Choroid plexus epithelial cell (primary cell): ENCODE measurements around the gene SPATA25.

Experiments
- DNase-seq: peaks from one replicate; pipeline ENCODE4 v3.0.0-alpha.2; 2010; ENCODE audit warnings: low read depth
- H3K4me3 ChIP-seq: 2 replicates; pipeline ENCODE4 v1.5.1; 2011; ENCODE audit warnings: low read depth, mild to moderate bottlenecking, control low read depth, low read length, moderate library complexity
- TF ChIP-seq, protein P1 (sequence below): conservative IDR thresholded peaks from 2 replicates; pipeline ENCODE4 v1.5.1; 2011; ENCODE audit warnings: low read depth, mild to moderate bottlenecking, control low read depth, inconsistent platforms, low read length, moderate library complexity

SPATA25 gene

DNA sequence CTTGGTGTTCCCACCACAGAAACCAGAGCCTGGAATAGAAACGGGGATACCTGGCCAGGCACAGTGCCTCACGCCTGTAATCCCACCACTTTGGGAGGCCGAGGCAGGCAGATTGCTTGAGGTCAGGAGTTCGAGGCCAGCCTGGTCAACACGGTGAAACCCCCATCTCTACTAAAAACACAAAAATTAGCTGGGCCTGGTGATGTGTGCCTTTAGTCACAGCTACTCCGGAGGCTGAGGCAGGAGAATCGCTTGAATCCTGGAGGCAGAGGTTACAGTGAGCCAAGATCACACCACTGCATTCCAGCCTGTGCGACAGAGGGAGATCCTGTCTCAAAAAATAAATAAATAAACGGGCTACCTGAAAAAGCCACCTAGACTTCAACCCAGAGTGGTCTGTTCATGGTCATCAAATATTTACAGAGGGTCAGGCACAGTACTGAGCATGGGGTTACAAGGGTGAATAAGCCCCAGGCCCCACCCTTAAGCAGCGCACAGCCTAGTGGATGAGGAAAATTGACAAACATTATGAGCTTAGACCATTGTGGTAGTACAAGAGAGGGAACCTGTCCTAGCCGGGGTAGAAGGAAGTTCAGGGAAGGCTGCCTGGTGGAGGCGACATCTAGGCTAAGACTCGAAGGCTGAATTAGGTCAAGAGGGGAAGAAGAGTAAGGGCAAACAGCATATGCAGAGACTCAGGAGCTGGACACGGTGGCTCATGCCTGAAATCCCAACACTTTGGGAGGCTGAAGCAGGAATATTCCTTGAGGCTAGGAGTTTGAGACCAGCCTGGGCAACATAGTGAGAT is 39.9 kb upstream of the SPATA25 start:
- DNase-seq: no peak
- no peak overlapping the region for H3K4me3 ChIP-seq
- TF ChIP-seq, protein P1, sequence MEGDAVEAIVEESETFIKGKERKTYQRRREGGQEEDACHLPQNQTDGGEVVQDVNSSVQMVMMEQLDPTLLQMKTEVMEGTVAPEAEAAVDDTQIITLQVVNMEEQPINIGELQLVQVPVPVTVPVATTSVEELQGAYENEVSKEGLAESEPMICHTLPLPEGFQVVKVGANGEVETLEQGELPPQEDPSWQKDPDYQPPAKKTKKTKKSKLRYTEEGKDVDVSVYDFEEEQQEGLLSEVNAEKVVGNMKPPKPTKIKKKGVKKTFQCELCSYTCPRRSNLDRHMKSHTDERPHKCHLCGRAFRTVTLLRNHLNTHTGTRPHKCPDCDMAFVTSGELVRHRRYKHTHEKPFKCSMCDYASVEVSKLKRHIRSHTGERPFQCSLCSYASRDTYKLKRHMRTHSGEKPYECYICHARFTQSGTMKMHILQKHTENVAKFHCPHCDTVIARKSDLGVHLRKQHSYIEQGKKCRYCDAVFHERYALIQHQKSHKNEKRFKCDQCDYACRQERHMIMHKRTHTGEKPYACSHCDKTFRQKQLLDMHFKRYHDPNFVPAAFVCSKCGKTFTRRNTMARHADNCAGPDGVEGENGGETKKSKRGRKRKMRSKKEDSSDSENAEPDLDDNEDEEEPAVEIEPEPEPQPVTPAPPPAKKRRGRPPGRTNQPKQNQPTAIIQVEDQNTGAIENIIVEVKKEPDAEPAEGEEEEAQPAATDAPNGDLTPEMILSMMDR: no peak

DNA sequence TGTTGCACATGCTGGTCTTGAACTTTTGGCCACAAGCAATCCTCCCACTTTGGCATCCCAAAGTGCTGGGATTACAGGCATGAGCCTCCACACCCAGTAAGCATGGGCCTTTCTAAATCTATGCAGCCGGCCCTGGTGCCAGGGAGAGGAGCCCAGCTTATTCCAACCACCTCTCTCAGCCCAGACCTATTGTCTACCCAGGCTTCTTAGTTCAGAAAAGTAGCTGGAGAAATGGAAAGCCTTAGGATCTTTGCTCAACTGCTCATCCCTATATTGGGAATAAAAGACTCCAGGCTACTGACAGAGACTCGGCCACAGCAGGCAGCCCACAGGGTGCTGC is 39.3 kb upstream of the SPATA25 start:
- DNase-seq: no peak
- no peak overlapping the region for H3K4me3 ChIP-seq
- TF ChIP-seq, protein P1: no peak

DNA sequence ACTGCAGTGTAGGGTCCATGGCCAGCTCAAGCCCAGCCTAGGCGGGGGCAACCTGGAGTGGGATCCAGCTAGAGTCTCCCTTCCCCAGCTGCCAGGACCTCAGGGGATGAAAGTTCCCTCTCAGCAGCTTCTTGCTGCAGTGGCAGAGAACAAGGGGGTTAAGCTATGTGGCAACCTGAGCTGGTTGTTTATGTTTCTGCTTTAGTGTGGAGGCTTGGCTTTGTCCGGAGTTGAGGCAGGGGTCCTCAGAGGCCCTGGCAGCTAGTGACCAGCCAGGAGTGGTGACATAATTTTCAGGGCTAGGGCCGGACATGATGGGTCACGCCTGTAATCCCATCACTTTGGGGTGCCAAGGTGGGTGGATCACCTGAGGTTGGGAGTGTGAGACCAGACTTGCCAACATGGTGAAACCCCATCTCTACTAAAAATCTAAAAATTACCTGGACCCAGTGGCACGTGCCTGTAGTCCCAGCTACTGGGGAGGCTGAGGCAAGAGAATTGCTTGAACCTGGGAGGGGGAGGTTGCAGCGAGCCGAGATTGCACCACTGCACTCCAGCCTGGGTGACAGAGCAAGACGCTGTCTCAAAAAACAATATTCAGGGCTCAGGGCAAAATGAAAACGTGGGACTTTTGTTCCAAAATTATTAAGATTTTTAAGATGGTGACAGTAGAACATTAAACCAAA is 38.5 kb upstream of the SPATA25 start:
- no peak overlapping the region for H3K4me3 ChIP-seq
- TF ChIP-seq, protein P1: no peak
- DNase-seq: no peak

DNA sequence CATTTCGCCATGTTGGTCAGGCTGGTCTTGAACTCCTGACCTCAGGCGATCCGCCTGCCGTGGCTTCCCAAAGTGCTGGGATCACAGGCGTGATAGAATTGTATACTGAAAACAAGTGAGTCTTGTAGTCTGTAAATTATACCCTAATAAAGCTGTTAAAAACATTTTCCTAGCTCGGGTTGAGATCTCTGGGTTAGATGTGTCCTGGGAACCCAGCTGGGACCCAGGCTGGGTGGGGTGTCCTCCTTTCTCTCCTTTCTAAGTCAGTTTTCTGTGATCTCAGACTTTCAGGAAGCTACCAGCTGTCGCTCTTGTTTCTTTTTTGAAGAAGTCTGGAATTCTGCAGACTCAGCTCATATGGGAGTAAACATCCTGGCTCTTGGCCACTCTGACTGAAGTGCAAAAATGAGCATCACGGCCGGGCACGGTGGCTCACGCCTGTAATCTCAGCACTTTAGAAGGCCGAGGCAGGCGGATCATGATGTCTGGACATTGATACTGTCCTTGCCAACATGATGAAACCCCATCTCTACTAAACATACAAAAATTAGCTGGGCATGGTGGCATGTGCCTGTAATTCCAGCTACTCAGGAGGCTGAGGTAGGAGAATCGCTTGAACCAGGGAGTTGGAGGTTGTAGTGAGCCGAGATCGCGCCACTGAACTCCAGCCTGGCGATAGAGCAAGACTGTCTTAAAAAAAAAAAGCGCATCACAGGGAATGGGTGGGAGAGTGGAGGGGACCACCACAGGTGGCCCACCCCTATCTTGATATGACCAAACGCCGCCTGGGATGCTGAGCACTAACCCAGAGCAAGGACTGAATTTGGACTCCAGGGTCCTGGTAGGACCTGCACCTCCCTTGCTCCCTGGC is 37.2 kb upstream of the SPATA25 start:
- peak; percentile 82 for DNase-seq
- TF ChIP-seq, protein P1: no peak
- H3K4me3 ChIP-seq: peak overlapping the region; percentile 13

DNA sequence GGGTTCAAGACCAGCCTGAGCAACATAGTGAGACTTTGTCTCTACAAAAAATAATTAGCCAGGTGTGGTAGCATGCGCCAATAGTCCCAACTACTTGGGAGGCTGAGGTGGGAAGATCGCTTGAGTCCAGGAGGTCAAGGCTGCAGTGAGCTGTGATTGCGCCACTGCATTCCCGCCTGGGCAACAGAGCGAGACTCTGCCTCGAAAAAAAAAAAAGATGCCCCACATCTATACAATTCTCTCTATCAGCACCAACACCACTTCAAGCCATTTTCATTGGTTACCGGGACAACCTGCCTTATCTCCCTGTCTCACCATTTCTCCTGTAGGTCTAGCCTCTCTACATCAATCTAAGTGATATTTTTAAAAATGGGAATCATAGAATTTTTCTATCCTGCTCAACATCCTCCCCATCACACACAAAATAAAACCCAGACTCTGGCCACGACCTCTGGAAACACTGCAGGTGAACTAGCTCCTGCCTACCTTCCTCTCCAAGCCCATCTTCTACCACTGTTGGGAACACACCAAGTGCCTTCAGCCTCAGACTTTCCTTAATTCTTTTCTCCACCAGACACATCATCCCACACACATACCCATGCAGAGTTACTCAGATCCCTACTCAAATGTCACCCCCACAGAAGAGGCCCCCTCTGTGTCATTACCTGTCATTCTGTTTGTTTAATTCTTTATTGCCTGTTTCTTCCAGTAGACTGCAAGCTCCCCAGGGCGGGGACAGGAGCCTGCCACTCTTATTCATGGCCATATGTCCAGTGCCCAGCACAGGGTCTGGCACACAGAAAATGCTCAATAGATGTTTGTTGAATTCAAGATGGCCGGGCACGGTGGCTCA is 34.1 kb upstream of the SPATA25 start:
- H3K4me3 ChIP-seq: no peak overlapping the region
- no peak for DNase-seq
- TF ChIP-seq, protein P1: no peak
